H1 (cell line): Measurements from ENCODE around the gene KLF12.

Experiments
- MAFK ChIP-seq: IDR thresholded peaks from 2 replicates; pipeline ENCODE4 v1.6.1; 2012; ENCODE audit warnings: low read depth, mild to moderate bottlenecking, improper control_type of control experiment, low read length
- POLR2A ChIP-seq, 2 experiments: IDR thresholded peaks; 1 replicate in 1 of 2; 2 replicates in 1 of 2; pipeline ENCODE4 v1.6.1; 2011; ENCODE audit warnings: low read depth in 2 of 2, low read length in 2 of 2, mild to moderate bottlenecking in 2 of 2; ENCODE audit errors: control extremely low read depth in 1 of 2
- POLR2AphosphoS5 ChIP-seq: IDR thresholded peaks from 2 replicates; pipeline ENCODE4 v1.6.1; 2011; ENCODE audit warnings: low read depth, low read length
- RXRA ChIP-seq: IDR thresholded peaks from 2 replicates; pipeline ENCODE4 v1.6.1; 2011; ENCODE audit warnings: low read depth, mild to moderate bottlenecking, low read length, moderate library complexity; ENCODE audit not compliant: insufficient read depth
- TF ChIP-seq, protein P1 (sequence below), 3 experiments: IDR thresholded peaks; 1 replicate in 2 of 3; 2 replicates in 1 of 3; pipeline versions ENCODE4 v1.5.1 to v1.6.1; 2011; ENCODE audit warnings: low read length in 3 of 3, mild to moderate bottlenecking in 3 of 3, inconsistent platforms in 2 of 3, low read depth in 1 of 3, moderate library complexity in 1 of 3; ENCODE audit not compliant: insufficient read depth in 1 of 3; ENCODE audit errors: control extremely low read depth in 1 of 3
- TF ChIP-seq, protein P2 (sequence below): IDR thresholded peaks from 2 replicates; pipeline ENCODE4 v1.6.1; 2012; ENCODE audit warnings: low read length, inconsistent platforms

DNA sequence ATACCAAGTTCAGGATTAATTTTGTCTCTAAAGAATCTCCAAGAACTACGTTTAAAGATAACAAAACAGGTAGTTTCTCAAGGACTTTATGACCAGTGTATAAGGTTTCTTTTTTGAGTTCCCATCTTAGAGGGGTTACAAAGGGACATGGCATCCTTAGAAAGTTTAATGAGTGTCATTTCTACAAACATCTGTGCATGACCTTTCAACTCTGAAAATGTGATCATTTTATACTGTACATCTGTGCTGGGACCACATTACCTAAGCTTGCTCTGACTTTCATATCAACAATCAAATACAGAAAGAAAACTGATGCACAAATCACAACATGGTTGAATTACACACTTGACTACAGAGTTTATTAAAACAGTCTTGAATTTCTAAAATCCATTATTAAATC lies 37.1 kb downstream of the KLF12 start:
- TF ChIP-seq MAFK (no peak), POLR2AphosphoS5 (no peak), POLR2A (IDR thresholded peaks at IDR 0.05; ENCODE audit: control extremely low read depth in 1 of 2, low read depth in 2 of 2, low read length in 2 of 2) (no peak), RXRA (no peak)
- TF ChIP-seq, protein P1, sequence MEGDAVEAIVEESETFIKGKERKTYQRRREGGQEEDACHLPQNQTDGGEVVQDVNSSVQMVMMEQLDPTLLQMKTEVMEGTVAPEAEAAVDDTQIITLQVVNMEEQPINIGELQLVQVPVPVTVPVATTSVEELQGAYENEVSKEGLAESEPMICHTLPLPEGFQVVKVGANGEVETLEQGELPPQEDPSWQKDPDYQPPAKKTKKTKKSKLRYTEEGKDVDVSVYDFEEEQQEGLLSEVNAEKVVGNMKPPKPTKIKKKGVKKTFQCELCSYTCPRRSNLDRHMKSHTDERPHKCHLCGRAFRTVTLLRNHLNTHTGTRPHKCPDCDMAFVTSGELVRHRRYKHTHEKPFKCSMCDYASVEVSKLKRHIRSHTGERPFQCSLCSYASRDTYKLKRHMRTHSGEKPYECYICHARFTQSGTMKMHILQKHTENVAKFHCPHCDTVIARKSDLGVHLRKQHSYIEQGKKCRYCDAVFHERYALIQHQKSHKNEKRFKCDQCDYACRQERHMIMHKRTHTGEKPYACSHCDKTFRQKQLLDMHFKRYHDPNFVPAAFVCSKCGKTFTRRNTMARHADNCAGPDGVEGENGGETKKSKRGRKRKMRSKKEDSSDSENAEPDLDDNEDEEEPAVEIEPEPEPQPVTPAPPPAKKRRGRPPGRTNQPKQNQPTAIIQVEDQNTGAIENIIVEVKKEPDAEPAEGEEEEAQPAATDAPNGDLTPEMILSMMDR (IDR thresholded peaks at IDR 0.05; ENCODE audit: control extremely low read depth in 1 of 3, insufficient read depth in 1 of 3, low read depth in 1 of 3, low read length in 3 of 3), result no peak
- TF ChIP-seq, protein P2, sequence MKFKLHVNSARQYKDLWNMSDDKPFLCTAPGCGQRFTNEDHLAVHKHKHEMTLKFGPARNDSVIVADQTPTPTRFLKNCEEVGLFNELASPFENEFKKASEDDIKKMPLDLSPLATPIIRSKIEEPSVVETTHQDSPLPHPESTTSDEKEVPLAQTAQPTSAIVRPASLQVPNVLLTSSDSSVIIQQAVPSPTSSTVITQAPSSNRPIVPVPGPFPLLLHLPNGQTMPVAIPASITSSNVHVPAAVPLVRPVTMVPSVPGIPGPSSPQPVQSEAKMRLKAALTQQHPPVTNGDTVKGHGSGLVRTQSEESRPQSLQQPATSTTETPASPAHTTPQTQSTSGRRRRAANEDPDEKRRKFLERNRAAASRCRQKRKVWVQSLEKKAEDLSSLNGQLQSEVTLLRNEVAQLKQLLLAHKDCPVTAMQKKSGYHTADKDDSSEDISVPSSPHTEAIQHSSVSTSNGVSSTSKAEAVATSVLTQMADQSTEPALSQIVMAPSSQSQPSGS, result no peak
